AG04449 (cell line): Measurements from ENCODE around the gene PLXNA4.

Experiments used
- CTCF ChIA-PET: fragments of 350-600 bp; formaldehyde crosslinking; extraction: SDS; loops from one replicate; lab custom pipeline; 2021; ENCODE audit warnings: antibody characterized with exemption; lab: Yijun Ruan, JAX
- POLR2A ChIA-PET: fragments of 400-600, 350-600 bp; formaldehyde crosslinking; extraction: SDS; loops from one replicate; lab custom pipeline; 2020; ENCODE audit warnings: antibody characterized with exemption, inconsistent platforms; lab: Yijun Ruan, JAX
- DNase-seq: peaks from one replicate; pipeline ENCODE4 v3.0.0-alpha.2; 2010; ENCODE audit warnings: low read depth, low spot score
- H3K4me3 ChIP-seq: 2 replicates; pipeline ENCODE4 v1.5.1; 2011; ENCODE audit warnings: low read depth, mild to moderate bottlenecking, control low read depth, low read length
- TF ChIP-seq, protein P1 (sequence below): IDR thresholded peaks from one replicate; pipeline ENCODE4 v1.5.1; 2011; ENCODE audit warnings: mild to moderate bottlenecking, moderate library complexity, low read length, control low read depth, inconsistent platforms; ENCODE audit not compliant: insufficient read depth; ENCODE audit errors: missing control alignments

The PLXNA4 gene

DNA sequence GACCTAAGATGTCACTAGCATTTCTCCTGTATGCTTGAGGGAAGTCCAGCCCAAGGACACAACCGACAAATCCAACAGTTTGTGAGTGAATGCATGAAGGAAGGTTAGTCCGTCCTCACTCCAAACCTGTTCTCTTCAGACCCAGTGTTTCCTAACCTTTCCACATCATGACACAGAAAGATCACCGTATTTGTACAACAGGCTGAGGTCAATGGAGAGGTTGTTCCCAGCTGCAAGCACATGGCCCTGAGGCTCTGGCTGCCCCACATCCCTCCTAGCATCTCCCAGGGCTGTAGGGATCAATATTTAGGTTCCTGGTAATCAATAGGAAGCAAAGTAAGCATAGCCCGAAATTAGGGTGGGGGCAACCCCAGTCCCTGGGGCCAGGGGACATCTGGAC is 227.9 kb downstream of the PLXNA4 start:
- CTCF ChIA-PET, result no interaction called here
- no peak overlapping the region for H3K4me3 ChIP-seq
- TF ChIP-seq, protein P1, sequence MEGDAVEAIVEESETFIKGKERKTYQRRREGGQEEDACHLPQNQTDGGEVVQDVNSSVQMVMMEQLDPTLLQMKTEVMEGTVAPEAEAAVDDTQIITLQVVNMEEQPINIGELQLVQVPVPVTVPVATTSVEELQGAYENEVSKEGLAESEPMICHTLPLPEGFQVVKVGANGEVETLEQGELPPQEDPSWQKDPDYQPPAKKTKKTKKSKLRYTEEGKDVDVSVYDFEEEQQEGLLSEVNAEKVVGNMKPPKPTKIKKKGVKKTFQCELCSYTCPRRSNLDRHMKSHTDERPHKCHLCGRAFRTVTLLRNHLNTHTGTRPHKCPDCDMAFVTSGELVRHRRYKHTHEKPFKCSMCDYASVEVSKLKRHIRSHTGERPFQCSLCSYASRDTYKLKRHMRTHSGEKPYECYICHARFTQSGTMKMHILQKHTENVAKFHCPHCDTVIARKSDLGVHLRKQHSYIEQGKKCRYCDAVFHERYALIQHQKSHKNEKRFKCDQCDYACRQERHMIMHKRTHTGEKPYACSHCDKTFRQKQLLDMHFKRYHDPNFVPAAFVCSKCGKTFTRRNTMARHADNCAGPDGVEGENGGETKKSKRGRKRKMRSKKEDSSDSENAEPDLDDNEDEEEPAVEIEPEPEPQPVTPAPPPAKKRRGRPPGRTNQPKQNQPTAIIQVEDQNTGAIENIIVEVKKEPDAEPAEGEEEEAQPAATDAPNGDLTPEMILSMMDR, result no peak
- DNase-seq, result no peak
- POLR2A ChIA-PET, result no interaction called here

DNA sequence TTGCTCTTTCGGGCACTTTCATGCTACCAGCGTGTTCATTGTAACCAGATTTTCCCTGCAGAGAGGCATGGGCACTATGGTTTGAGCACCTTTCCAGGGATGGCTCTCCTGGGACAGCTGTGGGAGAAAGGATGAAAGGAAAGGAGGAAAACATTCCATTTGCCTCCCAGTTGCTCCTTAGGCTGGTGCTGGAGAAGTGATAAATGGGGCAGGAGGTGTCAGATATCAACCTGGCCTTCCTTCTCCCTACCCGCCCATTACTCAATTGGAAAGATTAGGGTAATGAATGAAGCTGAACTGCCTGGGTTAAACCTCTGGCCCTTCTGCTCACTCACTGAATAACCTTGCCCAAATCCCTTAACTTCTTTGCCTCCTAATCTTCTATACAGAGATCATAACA is 228.4 kb downstream of the PLXNA4 start:
- TF ChIP-seq, protein P1, result no peak
- POLR2A ChIA-PET, result no interaction called here
- DNase-seq, result no peak
- no peak overlapping the region for H3K4me3 ChIP-seq
- CTCF ChIA-PET, result interaction anchor here (1.5 kb wide), 1 partner anchor 10 kb away, joined by 3 read pairs; no protein-coding TSS in a partner anchor

- POLR2A ChIA-PET, result no interaction called here
- CTCF ChIA-PET, result interaction anchor here (0.9 to 1.5 kb wide), 2 partner anchors 9 to 27 kb away, joined by 3 read pairs; no protein-coding TSS in a partner anchor
- TF ChIP-seq, protein P1, result no peak
- DNase-seq, result no peak
- no peak overlapping the region for H3K4me3 ChIP-seq
Observed at GRCh38 chr7:132347123-132347522, 229.1 kb downstream of the PLXNA4 start.

GRCh38 chr7:132345543-132346129 is 230.6 kb downstream of the PLXNA4 start:
- ChIA-PET CTCF (no interaction called here), POLR2A (no interaction called here)
- DNase-seq, result no peak
- no peak overlapping the region for H3K4me3 ChIP-seq
- TF ChIP-seq, protein P1, result no peak

DNA sequence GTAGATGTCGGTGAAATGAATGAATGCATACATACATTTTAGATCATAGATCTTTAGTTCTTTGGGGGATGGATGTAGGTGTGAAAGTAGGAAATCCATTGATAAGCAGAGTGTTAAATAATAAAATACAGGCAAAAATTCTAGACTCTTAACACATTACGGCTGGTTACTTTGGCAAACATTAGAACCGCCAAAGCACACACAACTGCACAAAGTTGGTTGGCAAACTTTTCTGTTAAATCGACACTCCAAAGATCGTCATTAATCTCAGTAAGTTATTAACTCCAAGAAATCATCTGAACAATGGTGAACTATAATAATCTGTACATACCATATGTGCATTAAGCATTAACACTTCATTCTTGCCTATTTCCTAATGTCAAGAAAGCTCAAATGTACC is 231.2 kb downstream of the PLXNA4 start:
- no peak overlapping the region for H3K4me3 ChIP-seq
- DNase-seq, result no peak
- ChIA-PET CTCF (interaction anchor here (1.0 kb wide), 1 partner anchor 24 kb away, joined by 4 read pairs; no protein-coding TSS in a partner anchor), POLR2A (no interaction called here)
- TF ChIP-seq, protein P1, result no peak

GRCh38 chr7:132343199-132343598 is 233.1 kb downstream of the PLXNA4 start:
- ChIA-PET POLR2A (no interaction called here), CTCF (interaction anchor here (1.2 kb wide), 1 partner anchor 13 kb away, joined by 3 read pairs; no protein-coding TSS in a partner anchor)
- no peak overlapping the region for H3K4me3 ChIP-seq
- TF ChIP-seq, protein P1, result no peak
- no peak for DNase-seq
